HepG2 (cell line): Measurements from ENCODE around the gene IRF4. TPM values are rescaled to one million over a fixed set of nuclear protein-coding genes. Genes with fewer than 3 reads are reported as not detected.

Experiments
- ATAC-seq: fragments of 200-7000 bp; cut with Tn5 transposase; 3 replicates; pipeline ENCODE4 v1.9.1; 2020; ENCODE audit warnings: mild to moderate bottlenecking, moderate library complexity
- BruUV-seq: library from RNA; stranded (reverse); fragments of 400-500 nt; replicated peaks from 2 replicates; lab custom pipeline; 2021; lab: Mats Ljungman, UMichigan
- CTCF ChIA-PET: fragments of 300-600 bp; formaldehyde crosslinking; extraction: SDS; loops from one replicate; lab custom pipeline; 2021; ENCODE audit warnings: low total read pairs, inconsistent platforms, low intra/inter-chr PET ratio; lab: Yijun Ruan, JAX
- POLR2A ChIA-PET: fragments of 350-600 bp; sonication (Branson Sonifier 250); formaldehyde crosslinking; loops from one replicate; lab custom pipeline; 2020; ENCODE audit warnings: antibody characterized with exemption, inconsistent platforms; lab: Yijun Ruan, JAX
- DNase-seq: peaks from one replicate; pipeline ENCODE4 v3.0.0-alpha.2; 2015; ENCODE audit warnings: low spot score
- FAIRE-seq: peaks from 3 replicates; lab custom pipeline; 2011; peaks lifted over from hg19 to GRCh38; lab: Jason Lieb, UNC
- H2AFZ ChIP-seq: one replicate; pipeline ENCODE4 v1.6.1; 2011; ENCODE audit warnings: low read length, inconsistent platforms
- H3K27ac ChIP-seq: fragments of 300-600 bp; 3 replicates; pipeline ENCODE4 v1.8.0; 2011; ENCODE audit warnings: mixed run types, mild to moderate bottlenecking, mixed read lengths, low read length, inconsistent platforms; ENCODE audit not compliant: insufficient read depth; ENCODE audit errors: extremely low read length
- H3K27me3 ChIP-seq, 2 experiments: fragments of 200-600 bp in 1 of 2; 2 replicates in 1 of 2; 3 replicates in 1 of 2; pipeline versions ENCODE4 v1.6.0 to v1.8.0; 2011; ENCODE audit warnings: low read length in 2 of 2, mild to moderate bottlenecking in 2 of 2, moderate library complexity in 2 of 2, inconsistent platforms in 1 of 2; ENCODE audit not compliant: insufficient read depth in 2 of 2, control insufficient read depth in 1 of 2
- H3K36me3 ChIP-seq, 2 experiments: fragments of 200-600 bp in 1 of 2; replicated peaks in 1 of 2; 2 replicates in 1 of 2; 3 replicates in 1 of 2; pipeline versions ENCODE4 v1.5.1 to v1.8.0; 2011; ENCODE audit warnings: low read length in 2 of 2, inconsistent platforms in 1 of 2; ENCODE audit not compliant: insufficient read depth in 2 of 2, control insufficient read depth in 1 of 2
- H3K4me1 ChIP-seq: 2 replicates; pipeline ENCODE4 v1.5.1; 2012; ENCODE audit warnings: low read length, inconsistent platforms; ENCODE audit not compliant: insufficient read depth
- H3K4me2 ChIP-seq: 2 replicates; pipeline ENCODE4 v1.6.0; 2011; ENCODE audit warnings: low read depth, low read length, inconsistent platforms
- H3K4me3 ChIP-seq, 3 experiments: fragments of 200-600 bp in 1 of 3; sonication (generic), shearing (Covaris generic) in 1 of 3; replicated peaks in 1 of 3; 2 replicates each; pipeline ENCODE4 v1.5.1; 2011 to 2016; ENCODE audit warnings: low read length in 3 of 3, inconsistent platforms in 2 of 3, low read depth in 2 of 3, mild to moderate bottlenecking in 2 of 3, control low read depth in 1 of 3, mixed read lengths in 1 of 3; ENCODE audit not compliant: insufficient read depth in 1 of 3
- H3K79me2 ChIP-seq: one replicate; pipeline ENCODE4 v1.6.1; 2011; ENCODE audit warnings: low read length, inconsistent platforms; ENCODE audit not compliant: insufficient read depth
- H3K9ac ChIP-seq: 2 replicates; pipeline ENCODE4 v1.6.0; 2011; ENCODE audit warnings: mild to moderate bottlenecking, low read depth, low read length, inconsistent platforms; ENCODE audit not compliant: insufficient read depth
- H3K9me3 ChIP-seq: 2 replicates; pipeline ENCODE4 v1.5.1; 2012; ENCODE audit warnings: mild to moderate bottlenecking, low read length
- H4K20me1 ChIP-seq: 2 replicates; pipeline ENCODE4 v1.6.0; 2011; ENCODE audit warnings: inconsistent platforms, mild to moderate bottlenecking, low read length, moderate library complexity; ENCODE audit not compliant: insufficient read depth
- ELF4 ChIP-seq: sonication (generic); formaldehyde crosslinking; IDR thresholded peaks from 2 replicates; pipeline ENCODE4 v1.5.0; 2020; ENCODE audit warnings: missing genetic modification reagents, mild to moderate bottlenecking, moderate library complexity, borderline replicate concordance
- HNF1A ChIP-seq, 2 experiments: sonication (generic) in 1 of 2; formaldehyde crosslinking in 1 of 2; IDR thresholded peaks; 2 replicates each; pipeline versions ENCODE4 v1.4.0 to v1.6.1; 2016 to 2020; ENCODE audit warnings: borderline replicate concordance in 1 of 2, low read depth in 1 of 2, mild to moderate bottlenecking in 1 of 2, missing genetic modification reagents in 1 of 2
- MEIS1 ChIP-seq: sonication (generic); formaldehyde crosslinking; IDR thresholded peaks from 2 replicates; pipeline ENCODE4 v1.9.0; 2021; ENCODE audit warnings: mild to moderate bottlenecking, missing genetic modification reagents, moderate library complexity, borderline replicate concordance
- NFKB2 ChIP-seq: sonication (generic); formaldehyde crosslinking; IDR thresholded peaks from 2 replicates; pipeline ENCODE4 v1.4.0; 2020; ENCODE audit warnings: missing genetic modification reagents, borderline replicate concordance
- UBTF ChIP-seq: sonication (generic); formaldehyde crosslinking; IDR thresholded peaks from 2 replicates; pipeline ENCODE4 v1.4.0; 2020; ENCODE audit warnings: mild to moderate bottlenecking, missing genetic modification reagents
- ZNF687 ChIP-seq: sonication (generic); formaldehyde crosslinking; IDR thresholded peaks from 2 replicates; pipeline ENCODE4 v1.5.1; 2020; ENCODE audit warnings: mild to moderate bottlenecking, missing genetic modification reagents, moderate library complexity
- ZNF704 ChIP-seq: sonication (generic); formaldehyde crosslinking; IDR thresholded peaks from 2 replicates; pipeline ENCODE4 v1.8.1; 2023; ENCODE audit warnings: mild to moderate bottlenecking, inconsistent platforms, moderate library complexity, missing genetic modification reagents, borderline replicate concordance
- ZNF772 ChIP-seq: sonication (generic); formaldehyde crosslinking; IDR thresholded peaks from 2 replicates; pipeline ENCODE4 v1.5.0; 2020; ENCODE audit warnings: mild to moderate bottlenecking, missing genetic modification reagents
- ZNF782 ChIP-seq: sonication (generic); formaldehyde crosslinking; IDR thresholded peaks from 2 replicates; pipeline ENCODE4 v1.4.0; 2020; ENCODE audit warnings: missing genetic modification reagents, mild to moderate bottlenecking, borderline replicate concordance
- WGBS: methylation state at CpG from one replicate; pipeline ENCODE4 v1.1.6; 2017; ENCODE audit warnings: low lambda C conversion rate; 5-methylcytosine and 5-hydroxymethylcytosine counted together
- in situ Hi-C: cut with HindIII; loops from 2 replicates; pipeline ENCODE4 v1.10.0; 2017; ENCODE audit warnings: low pct_unique_long_range_greater_than_20kb; ENCODE audit not compliant: extremely low pct_ligation_motif_present
- intact Hi-C: fragments of 100-400 bp; cut with micrococcal nuclease; formaldehyde crosslinking; loops from one replicate; pipeline ENCODE4 v1.10.0; 2022; ENCODE audit not compliant: unreplicated experiment
- polyA plus RNA-seq, 8 experiments: library from polyadenylated mRNA; depleted of rRNA in 3 of 8; stranded (reverse) in 7 of 8; unstranded in 1 of 8; fragments of >200 nt; fragmentation: Illumina TruSeq in 4 of 8; extraction: Trizol in 4 of 8; gene quantifications; 2 replicates each; pipeline versions ENCODE4 v1.2.1 to v1.2.3, GENCODE V29; 2011 to 2016; ENCODE audit warnings: low read depth in 4 of 8, missing spikeins in 1 of 8, mixed read lengths in 1 of 8; ENCODE audit not compliant: insufficient read depth in 1 of 8
- total RNA-seq, 5 experiments: library from RNA; depleted of rRNA; stranded (reverse); fragments of >200 nt; fragmentation: Illumina TruSeq; extraction: Trizol; gene quantifications; 2 replicates each; pipeline ENCODE4 v1.2.3, GENCODE V29; 2016; ENCODE audit warnings: low read depth in 1 of 5

IRF4 gene
- total and polyA plus RNA-seq, 2 of the 13 experiments (the other 11 are each of a cell fraction or from before 2014, with no cell fraction given) = 0.07 to 0.09 TPM

GRCh38 chr6:360764-361373 lies 30.7 kb upstream of the IRF4 start:
- FAIRE-seq = no peak
- CTCF ChIA-PET = no interaction called here
- peaks cover 0 to 18% of the 10 kb centered on the region in 2 experiments; a peak in 4 of 5 replicates for H3K27me3 ChIP-seq
- TF ChIP-seq UBTF (CRISPR knock-in tag) (no peak), ZNF782 (CRISPR knock-in tag) (0 out of 2 replicates have a peak, but pooled peaks have one; percentile 45), MEIS1 (peak; percentile 19; the same call in 1 of the 2 replicates), ZNF687 (peak; percentile 53), ZNF704 (CRISPR knock-in tag) (0 out of 2 replicates have a peak, but pooled peaks have one; percentile 65), ZNF772 (CRISPR knock-in tag) (no peak), HNF1A (IDR thresholded peaks at IDR 0.05; ENCODE audit: low read depth) (no peak), HNF1A (CRISPR knock-in tag; IDR thresholded peaks at IDR 0.05; ENCODE audit: borderline replicate concordance) (0 out of 2 replicates have a peak, but pooled peaks have one; percentile 27), ELF4 (no peak), NFKB2 (CRISPR knock-in tag) (0 out of 2 replicates have a peak, but pooled peaks have one; percentile 39)

More at GRCh38 chr6:360764-361373, 30.7 kb upstream of the IRF4 start:
- Histone ChIP-seq H3K4me1 (peaks cover 16% of the 10 kb centered on the region), H2AFZ (no peak overlapping the region), H3K36me3 (no peaks in the 10 kb centered on the region), H4K20me1 (no peaks in the 10 kb centered on the region), H3K4me3 (no peak overlapping the region), H3K79me2 (no peaks in the 10 kb centered on the region), H3K27ac (no peak overlapping the region), H3K9me3 (no peaks in the 10 kb centered on the region), H3K9ac (no peak overlapping the region), H3K4me2 (peak overlapping the region; percentile 40; the same call in 1 of the 2 replicates)
- POLR2A ChIA-PET = interaction anchor here (1.2 to 1.8 kb wide), 2 partner anchors 140 to 162 kb away, joined by 3 to 4 read pairs; no protein-coding TSS in a partner anchor
- in situ Hi-C loops (no loop called here), intact Hi-C loops (loop anchor here (1.0 kb wide), 1 partner anchor 173 kb away; no protein-coding TSS in a partner anchor)
- DNase-seq (no peak), ATAC-seq (peak; percentile 18; the same call in 2 of the 3 replicates)
- BruUV-seq = no TSS peak
- 53% methylated on average over 19 of the region's 19 CpGs for WGBS
